Endothelial cell of umbilical vein (primary cell): ENCODE data around the gene RAB32. TPM values are rescaled to one million over a fixed set of nuclear protein-coding genes. Genes with fewer than 3 reads are reported as not detected.
A peak's percentile ranks its signal among the peaks of the same experiment; 100 is the strongest.

Experiments
- BruUV-seq: library from RNA; stranded (reverse); fragments of 400-500 nt; replicated peaks from 2 replicates; lab custom pipeline; 2021; lab: Mats Ljungman, UMichigan
- CTCF ChIA-PET: fragments of 300-600, 350-600 bp; sonication (Branson Sonifier 250); formaldehyde crosslinking; loops from one replicate; lab custom pipeline; 2021; ENCODE audit warnings: antibody characterized with exemption, inconsistent platforms; lab: Charles Lee
- POLR2A ChIA-PET: fragments of 300-600, 350-600 bp; sonication (Branson Sonifier 250); formaldehyde crosslinking; loops from one replicate; lab custom pipeline; 2021; ENCODE audit warnings: antibody characterized with exemption, inconsistent platforms; lab: Charles Lee
- DNase-seq: peaks from one replicate; pipeline ENCODE4 v3.0.0-alpha.2; 2011; ENCODE audit warnings: low read depth, low spot score
- FAIRE-seq: peaks from 2 replicates; lab custom pipeline; 2011; peaks lifted over from hg19 to GRCh38; lab: Jason Lieb, UNC
- H2AFZ ChIP-seq: 2 replicates; pipeline ENCODE4 v1.6.0; 2012; ENCODE audit warnings: low read depth, low read length, control low read depth, inconsistent platforms
- H3K27ac ChIP-seq: 2 replicates; pipeline ENCODE4 v1.5.1; 2011; ENCODE audit warnings: low read depth, mild to moderate bottlenecking, control low read depth, low read length, moderate library complexity; ENCODE audit not compliant: insufficient read depth
- H3K27me3 ChIP-seq, 2 experiments: 2 replicates each; pipeline versions ENCODE4 v1.6.0 to v1.6.1; 2011; ENCODE audit warnings: low read length in 2 of 2, mixed read lengths in 1 of 2; ENCODE audit not compliant: control insufficient read depth in 2 of 2, insufficient read depth in 2 of 2
- H3K36me3 ChIP-seq, 2 experiments: 2 replicates in 1 of 2; 3 replicates in 1 of 2; pipeline ENCODE4 v1.5.1; 2011; ENCODE audit warnings: low read length in 2 of 2, mild to moderate bottlenecking in 1 of 2, moderate library complexity in 1 of 2; ENCODE audit not compliant: control insufficient read depth in 2 of 2, insufficient read depth in 2 of 2; ENCODE audit errors: extremely low read depth in 1 of 2
- H3K4me1 ChIP-seq: 3 replicates; pipeline ENCODE4 v1.5.1; 2011; ENCODE audit warnings: mild to moderate bottlenecking, low read length; ENCODE audit not compliant: control insufficient read depth, insufficient read depth; ENCODE audit errors: extremely low read depth
- H3K4me2 ChIP-seq: 2 replicates; pipeline ENCODE4 v1.6.1; 2011; ENCODE audit warnings: low read length, control low read depth, mixed read lengths; ENCODE audit not compliant: insufficient read depth
- H3K4me3 ChIP-seq, 3 experiments: fragments of 200-600 bp in 1 of 3; sonication (generic), shearing (Covaris generic) in 1 of 3; replicated peaks in 1 of 3; 2 replicates each; pipeline ENCODE4 v1.5.1; 2011 to 2016; ENCODE audit warnings: control low read depth in 3 of 3, low read length in 3 of 3, mild to moderate bottlenecking in 2 of 3, inconsistent platforms in 1 of 3, low read depth in 1 of 3, moderate library complexity in 1 of 3; ENCODE audit not compliant: insufficient read depth in 1 of 3
- H3K79me2 ChIP-seq: 2 replicates; pipeline ENCODE4 v1.6.0; 2012; ENCODE audit warnings: low read length, inconsistent platforms; ENCODE audit not compliant: control insufficient read depth, insufficient read depth
- H3K9ac ChIP-seq: replicated peaks from 2 replicates; pipeline ENCODE3; 2011; ENCODE audit warnings: low read length, control low read depth; ENCODE audit not compliant: insufficient read depth; ENCODE audit errors: extremely low read depth
- H3K9me1 ChIP-seq: replicated peaks from 3 replicates; pipeline ENCODE4 v1.6.0; 2011; ENCODE audit warnings: mild to moderate bottlenecking, low read length; ENCODE audit not compliant: control insufficient read depth, insufficient read depth; ENCODE audit errors: extremely low read depth
- H3K9me3 ChIP-seq: replicated peaks from 2 replicates; pipeline ENCODE4 v1.5.1; 2012; ENCODE audit warnings: low read length, inconsistent platforms; ENCODE audit not compliant: control insufficient read depth, insufficient read depth
- H4K20me1 ChIP-seq: replicated peaks from 2 replicates; pipeline ENCODE3; 2011; ENCODE audit warnings: mild to moderate bottlenecking, low read length; ENCODE audit not compliant: control insufficient read depth, insufficient read depth; ENCODE audit errors: extremely low read depth
- CTCF ChIP-seq, 2 donors: IDR thresholded peaks; 1 replicate in 1 of 2; 2 replicates in 1 of 2; pipeline ENCODE4 v1.5.1; 2011; ENCODE audit warnings: low read length in 2 of 2, mild to moderate bottlenecking in 2 of 2, moderate library complexity in 2 of 2, control low read depth in 1 of 2, inconsistent platforms in 1 of 2, low read depth in 1 of 2; ENCODE audit not compliant: insufficient read depth in 1 of 2; ENCODE audit errors: extremely low read depth in 1 of 2
- EZH2 ChIP-seq: IDR thresholded peaks from 2 replicates; pipeline ENCODE4 v1.6.1; 2012; ENCODE audit warnings: borderline replicate concordance, low read depth, mild to moderate bottlenecking, moderate library complexity, low read length, inconsistent platforms; ENCODE audit not compliant: severe bottlenecking
- GATA2 ChIP-seq: IDR thresholded peaks from 2 replicates; pipeline ENCODE4 v1.7.0; 2011; ENCODE audit warnings: low read depth, mild to moderate bottlenecking, moderate library complexity, mixed read lengths, low read length; ENCODE audit not compliant: insufficient read length, insufficient read depth
- JUN ChIP-seq: IDR thresholded peaks from 2 replicates; pipeline ENCODE4 v1.6.1; 2011; ENCODE audit warnings: borderline replicate concordance, low read depth; ENCODE audit not compliant: insufficient read length, insufficient read depth
- MYC ChIP-seq: IDR thresholded peaks from one replicate; pipeline ENCODE4 v1.6.1; 2011; ENCODE audit warnings: mild to moderate bottlenecking, low read depth, low read length
- POLR2AphosphoS5 ChIP-seq: IDR thresholded peaks from 2 replicates; pipeline ENCODE4 v1.6.1; 2012; ENCODE audit warnings: low read depth, mild to moderate bottlenecking, control low read depth, low read length, moderate library complexity; ENCODE audit not compliant: insufficient read depth
- dilution Hi-C: fragments of 300-500 bp; cut with MboI; formaldehyde crosslinking; loops from one replicate; pipeline ENCODE4 v1.15.0; 2019; ENCODE audit warnings: low sequenced_read_pairs; ENCODE audit not compliant: extremely low pct_ligation_motif_present
- intact Hi-C: fragments of 100-400 bp; cut with micrococcal nuclease; formaldehyde crosslinking; loops from one replicate; pipeline ENCODE4 v1.10.0; 2022
- polyA plus RNA-seq, 4 experiments: library from polyadenylated mRNA; depleted of rRNA in 3 of 4; stranded (reverse) in 3 of 4; unstranded in 1 of 4; fragments of >200 nt; gene quantifications; 2 replicates each; pipeline versions ENCODE4 v1.2.1 to v1.2.3, GENCODE V29; 2011 to 2012; ENCODE audit warnings: missing spikeins in 1 of 4
- total RNA-seq: library from RNA; stranded (reverse); gene quantifications from 2 replicates; pipeline ENCODE4 v1.2.3, GENCODE V29; 2021

The RAB32 gene
- total and polyA plus RNA-seq, 2 donors (not counting 3 experiments of a cell fraction or from before 2014, with no cell fraction given) = 49.6 to 78.3 TPM

- Histone ChIP-seq H3K4me3 (no peak overlapping the region), H3K36me3 (no peaks in the 10 kb centered on the region), H3K27ac (no peak overlapping the region), H3K27me3 (no peaks in the 10 kb centered on the region), H3K4me1 (no peaks in the 10 kb centered on the region), H4K20me1 (no peaks in the 10 kb centered on the region), H3K4me2 (no peak overlapping the region), H2AFZ (no peak overlapping the region), H3K79me2 (no peaks in the 10 kb centered on the region), H3K9me3 (no peaks in the 10 kb centered on the region), H3K9ac (no peak overlapping the region), H3K9me1 (no peaks in the 10 kb centered on the region)
- CTCF ChIA-PET = interaction anchor here (0.7 to 1.4 kb wide), 15 partner anchors 10 to 601 kb away, joined by 3 to 22 read pairs (median 4); no protein-coding TSS in a partner anchor
- intact Hi-C loops (loop anchor here (2.0 to 5.0 kb wide), 2 partner anchors 474 to 597 kb away; no protein-coding TSS in a partner anchor), dilution Hi-C loops (no loop called here)
- DNase-seq (peak; percentile 19), FAIRE-seq (peak; percentile 65)
- BruUV-seq = no TSS peak
- POLR2A ChIA-PET = no interaction called here
- TF ChIP-seq MYC = no peak
- no peak for TF ChIP-seq EZH2
- no peak for TF ChIP-seq GATA2
- TF ChIP-seq CTCF (IDR thresholded peaks at IDR 0.05; ENCODE audit: extremely low read depth in 1 of 2, insufficient read depth in 1 of 2, low read depth in 1 of 2, low read length in 2 of 2) = peak in 1 of 2 donors; percentile 15
- TF ChIP-seq JUN = no peak
Observed at GRCh38 chr6:146526192-146526591, 17.4 kb upstream of the RAB32 start.

GRCh38 chr6:146532702-146533101 lies 10.9 kb upstream of the RAB32 start:
- H3K27ac ChIP-seq = no peak overlapping the region
- peaks cover 4 to 15% of the 10 kb centered on the region in 2 experiments for H3K27me3 ChIP-seq
- H3K9me1 ChIP-seq = no peaks in the 10 kb centered on the region
- ChIA-PET CTCF (no interaction called here), POLR2A (no interaction called here)
- H3K9me3 ChIP-seq = no peaks in the 10 kb centered on the region
- TF ChIP-seq POLR2AphosphoS5 (no peak), EZH2 (no peak)
- no peaks in the 10 kb centered on the region for H4K20me1 ChIP-seq
- no peak for FAIRE-seq
- intact Hi-C loops (no loop called here), dilution Hi-C loops (no loop called here)
- H3K4me2 ChIP-seq = no peak overlapping the region
- BruUV-seq = no TSS peak
- H3K4me3 ChIP-seq = no peak overlapping the region
- no peaks in the 10 kb centered on the region for H3K4me1 ChIP-seq
- H3K9ac ChIP-seq = no peak overlapping the region
- no peak overlapping the region for H2AFZ ChIP-seq
- DNase-seq = no peak
- no peaks in the 10 kb centered on the region for H3K36me3 ChIP-seq
- no peaks in the 10 kb centered on the region for H3K79me2 ChIP-seq
